ENCODE measurements around the gene ZNF280A.
A peak's percentile ranks its signal among the peaks of the same experiment; 100 is the strongest.

ZNF280A gene

GRCh38 chr22:22556578-22556977 is 36.5 kb upstream of the ZNF280A start:
- no peak overlapping the region for H3K4me3 ChIP-seq (ENCODE audit: low read depth, low read length)
- no peak for DNase-seq (ENCODE audit: low read depth)
- no peak for TF ChIP-seq CTCF (IDR thresholded peaks at IDR 0.05; ENCODE audit: low read depth, low read length, missing control alignments)

GRCh38 chr22:22555596-22555995 is 35.5 kb upstream of the ZNF280A start:
- no peak for TF ChIP-seq CTCF (IDR thresholded peaks at IDR 0.05; ENCODE audit: low read depth, low read length, missing control alignments)
- DNase-seq (ENCODE audit: low read depth): no peak
- H3K4me3 ChIP-seq (ENCODE audit: low read depth, low read length): no peak overlapping the region

- TF ChIP-seq CTCF (IDR thresholded peaks at IDR 0.05; ENCODE audit: low read depth, low read length, missing control alignments): no peak
- no peak for DNase-seq (ENCODE audit: low read depth)
- no peak overlapping the region for H3K4me3 ChIP-seq (ENCODE audit: low read depth, low read length)
Observed at GRCh38 chr22:22554587-22555284, 34.7 kb upstream of the ZNF280A start.

GRCh38 chr22:22553735-22554586 is 33.9 kb upstream of the ZNF280A start:
- no peak for DNase-seq (ENCODE audit: low read depth)
- no peak for TF ChIP-seq CTCF (IDR thresholded peaks at IDR 0.05; ENCODE audit: low read depth, low read length, missing control alignments)
- H3K4me3 ChIP-seq (ENCODE audit: low read depth, low read length): no peak overlapping the region

- H3K4me3 ChIP-seq (ENCODE audit: low read depth, low read length): no peak overlapping the region
- no peak for TF ChIP-seq CTCF (IDR thresholded peaks at IDR 0.05; ENCODE audit: low read depth, low read length, missing control alignments)
- DNase-seq (ENCODE audit: low read depth): no peak
Observed at GRCh38 chr22:22553141-22553540, 33.1 kb upstream of the ZNF280A start.

- peak; percentile 14 for TF ChIP-seq CTCF (IDR thresholded peaks at IDR 0.05; ENCODE audit: low read depth, low read length, missing control alignments)
- H3K4me3 ChIP-seq (ENCODE audit: low read depth, low read length): no peak overlapping the region
- DNase-seq (ENCODE audit: low read depth): no peak
Observed at GRCh38 chr22:22552630-22553029, 32.6 kb upstream of the ZNF280A start.
